Activated CD4-positive, alpha-beta T cell treated with anti-CD3 and anti-CD28 coated beads for 48 hours (primary cell): Measurements from ENCODE around the gene MCOLN2.
"Not testable (repeated sequence)": the region's sequence is repeated elsewhere in the genome, so short reads cannot be mapped to it uniquely, and the experiment has no call there.

ENCODE experiments used
- DNase-seq: peaks from one replicate; pipeline ENCODE4 v3.0.0-alpha.2; 2020

Gene MCOLN2

DNA sequence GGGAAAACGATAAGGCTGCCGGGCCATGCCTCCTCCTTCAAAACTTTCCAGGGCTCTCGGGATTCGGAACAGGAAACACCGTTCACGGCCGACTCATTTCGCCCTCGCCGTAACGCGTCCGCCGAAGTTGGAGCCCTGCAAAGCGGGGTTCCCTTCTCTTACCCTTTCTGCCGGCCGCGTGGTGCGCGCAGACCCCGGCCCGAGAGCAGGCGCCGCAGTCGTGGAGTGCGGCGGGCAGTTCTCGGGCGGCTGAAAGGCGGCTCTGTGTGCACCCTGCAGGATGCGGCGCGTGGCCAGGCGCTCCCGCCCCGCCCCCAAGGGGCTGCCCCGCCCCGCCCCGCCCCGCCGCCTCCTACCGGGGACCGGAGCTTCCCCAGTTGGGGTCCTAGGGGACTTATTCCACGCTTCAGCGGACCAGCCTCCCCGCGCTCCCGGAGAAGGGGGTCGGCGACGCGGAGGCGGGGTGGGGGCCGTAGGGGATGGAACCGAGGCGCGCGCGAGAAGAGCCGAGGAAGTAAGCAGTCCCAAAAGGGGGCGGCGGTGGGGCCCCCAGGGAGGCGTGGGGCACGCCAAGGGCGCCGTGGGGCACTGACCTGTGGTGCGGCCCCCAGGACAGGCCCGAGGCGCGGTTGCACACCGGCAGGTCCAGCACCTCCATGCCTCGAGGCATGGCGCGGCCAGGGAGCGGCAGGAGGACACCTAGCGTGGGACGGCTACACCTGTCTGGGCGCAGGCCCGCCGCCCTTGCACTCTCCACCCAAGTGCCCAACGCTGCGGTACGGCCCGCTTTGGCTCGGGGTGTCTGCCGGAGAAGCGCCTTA is at the start of gene MCOLN2:
MCOLN2 (minus strand) TSS at position 268 of the 821 bp plus-strand sequence; CDS start at position 27, 241 bp downstream.
- peak; percentile 61 for DNase-seq

DNA sequence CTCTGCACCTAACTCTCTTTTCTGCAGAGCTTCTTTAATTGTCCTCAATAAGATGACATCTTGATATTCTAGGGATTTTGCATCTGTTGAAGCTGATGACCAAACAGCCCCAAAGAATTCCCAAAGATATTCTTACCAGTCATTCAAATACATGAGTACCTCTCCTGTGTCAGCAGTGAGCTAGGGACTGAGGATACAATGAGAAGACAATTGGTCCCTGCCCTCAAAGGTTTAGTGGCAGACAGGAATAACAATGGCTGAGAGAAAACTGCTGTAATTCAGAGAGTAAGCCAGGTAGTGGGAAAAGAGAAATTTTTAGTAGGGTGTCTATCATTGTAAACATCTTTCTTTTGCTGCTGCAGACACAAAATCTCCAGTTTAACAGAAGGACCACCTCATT is 45.5 kb upstream of the MCOLN2 start:
- no peak for DNase-seq

DNA sequence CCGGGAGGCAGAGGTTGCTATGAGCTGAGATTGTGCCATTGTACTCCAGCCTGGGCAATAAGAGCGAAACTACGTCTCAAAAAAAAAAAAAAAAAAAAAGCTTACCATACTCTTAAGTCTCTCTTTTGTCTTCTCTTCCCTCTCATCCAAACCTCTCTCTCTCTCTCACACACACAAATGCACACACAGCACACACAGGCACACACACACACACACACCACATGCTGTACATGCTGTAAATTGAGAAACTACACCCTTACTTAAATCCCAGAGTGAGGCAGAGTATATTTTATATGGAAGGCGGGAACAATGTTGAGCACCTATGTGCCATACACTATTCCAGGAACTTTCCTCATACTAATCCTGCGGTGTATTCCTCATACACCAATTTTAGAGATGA is 44.9 kb upstream of the MCOLN2 start:
- DNase-seq, result no peak

DNA sequence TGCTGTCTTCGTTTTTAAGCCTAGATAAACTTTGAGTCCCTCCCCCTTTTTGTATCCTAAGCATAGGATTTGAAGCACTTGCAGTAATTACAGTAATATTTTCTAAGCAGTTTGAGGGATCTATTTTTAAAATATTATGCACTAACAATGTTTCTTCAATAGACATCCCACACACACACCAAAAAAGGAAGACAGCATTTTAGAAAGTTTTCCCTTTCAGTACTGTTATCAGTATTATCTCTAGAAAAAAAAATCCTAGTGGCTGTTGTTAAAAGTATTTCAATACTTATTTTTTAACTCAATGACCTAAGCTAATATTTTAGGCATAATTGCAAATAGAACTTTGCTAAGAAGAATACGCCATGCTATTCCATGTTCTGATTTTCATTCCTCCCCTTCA is 36.3 kb upstream of the MCOLN2 start:
- DNase-seq, result no peak

- no peak for DNase-seq
These were observed 33.6 kb upstream of the MCOLN2 start for GRCh38 chr1:85030536-85030935.

- DNase-seq, result no peak
These were observed 31.2 kb upstream of the MCOLN2 start for GRCh38 chr1:85028151-85028550.

- no peak for DNase-seq
These were observed 30.5 kb upstream of the MCOLN2 start for GRCh38 chr1:85027242-85027983.

DNA sequence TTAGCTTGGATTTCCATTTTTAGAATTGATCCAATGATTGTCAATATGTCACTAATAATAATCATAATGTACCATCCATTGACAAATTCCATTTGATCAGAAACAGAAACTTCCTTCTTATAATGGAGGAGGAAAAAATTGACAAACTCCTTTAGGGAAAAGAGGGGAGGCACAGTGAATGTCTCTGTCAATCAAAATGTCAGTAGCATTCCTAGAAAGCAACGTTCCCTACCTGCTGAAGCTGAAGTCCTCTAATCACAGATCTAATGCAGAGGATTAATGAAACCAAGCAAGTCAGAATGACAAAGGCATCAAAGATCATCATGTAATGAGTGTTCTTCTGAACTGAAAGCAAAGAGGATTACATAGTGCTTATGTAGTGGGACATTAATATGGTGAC is 29.0 kb upstream of the MCOLN2 start:
- no peak for DNase-seq

GRCh38 chr1:85024736-85025135 is 27.8 kb upstream of the MCOLN2 start:
- DNase-seq, result no peak

GRCh38 chr1:85022700-85023099 is 25.8 kb upstream of the MCOLN2 start:
- no peak for DNase-seq

GRCh38 chr1:85019994-85020393 is 23.1 kb upstream of the MCOLN2 start:
- no peak for DNase-seq

DNA sequence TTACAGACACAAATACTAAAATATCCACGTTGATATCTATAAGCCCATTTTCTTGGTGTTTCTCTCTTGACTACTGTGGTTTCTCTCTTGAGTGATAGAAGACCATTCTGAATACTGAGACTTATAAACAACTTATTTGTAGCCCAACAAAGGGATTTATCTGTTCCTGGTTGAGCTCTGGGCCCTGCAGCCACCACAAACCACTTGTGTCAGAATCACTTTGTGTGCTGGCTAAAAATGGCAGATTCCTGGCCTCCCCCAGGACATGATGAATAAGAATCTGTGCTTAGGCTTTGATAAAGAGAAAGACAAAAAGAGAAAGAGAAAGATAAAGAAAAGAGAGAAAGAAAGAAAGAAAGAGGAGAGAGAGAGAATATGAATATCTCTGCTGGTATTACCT is 18.9 kb upstream of the MCOLN2 start:
- no peak for DNase-seq

DNA sequence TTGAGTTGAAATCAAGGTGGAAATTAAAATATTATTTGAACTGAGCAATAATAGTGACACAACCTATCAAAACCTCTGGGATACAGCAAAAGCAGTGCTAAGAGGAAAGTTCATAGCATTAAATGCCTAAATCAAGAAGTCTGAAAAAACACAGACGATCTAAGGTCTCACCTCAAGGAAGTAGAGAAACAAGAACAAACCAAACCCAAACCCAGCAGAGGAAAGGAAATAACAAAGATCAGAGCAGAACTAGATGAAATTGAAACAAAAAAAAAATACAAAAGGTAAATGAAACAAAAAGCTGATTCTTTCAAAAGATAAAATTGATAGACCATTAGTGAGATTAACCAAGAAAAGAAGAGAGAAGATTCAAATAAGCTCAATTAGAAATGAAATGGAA is 8.7 kb upstream of the MCOLN2 start:
- DNase-seq, result not testable (repeated sequence)

- no peak for DNase-seq
These were observed 4.8 kb upstream of the MCOLN2 start for GRCh38 chr1:85001742-85002141.

DNA sequence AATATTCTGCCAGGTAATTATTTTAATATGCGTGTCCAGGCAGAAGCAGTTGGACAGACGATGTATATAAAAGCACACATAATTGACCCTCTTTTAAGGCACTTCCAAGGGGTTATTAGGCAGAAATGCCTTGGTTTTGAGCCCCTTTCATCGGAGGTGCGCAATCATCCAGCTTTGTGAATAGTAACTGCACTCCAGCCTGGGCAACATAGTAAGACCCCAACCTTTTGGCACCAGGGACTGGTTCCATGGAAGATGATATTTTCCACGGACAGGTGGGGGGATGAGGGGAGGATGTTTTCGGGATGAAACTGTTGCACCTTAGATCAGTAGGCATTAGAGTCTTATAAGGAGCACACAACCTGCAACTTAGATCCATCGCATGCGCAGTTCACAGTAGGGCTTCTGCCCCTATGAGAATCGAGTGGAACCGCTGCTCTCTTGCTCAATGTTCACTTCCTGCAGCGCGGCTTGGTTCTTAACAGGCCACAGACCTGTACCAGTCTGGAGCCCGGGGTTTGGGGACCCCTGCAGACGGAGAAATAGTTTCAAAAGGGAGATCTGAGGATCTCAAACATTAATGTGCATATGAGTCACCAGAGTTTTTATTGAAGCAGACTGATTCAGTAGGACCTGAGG is 1.8 kb upstream of the MCOLN2 start:
- DNase-seq, result peak; percentile 66

GRCh38 chr1:84997667-84998600 is 1.0 kb upstream of the MCOLN2 start:
- DNase-seq, result peak; percentile 29

GRCh38 chr1:84995484-84996334 is 1.2 kb downstream of the MCOLN2 start:
- DNase-seq, result peak; percentile 43

DNA sequence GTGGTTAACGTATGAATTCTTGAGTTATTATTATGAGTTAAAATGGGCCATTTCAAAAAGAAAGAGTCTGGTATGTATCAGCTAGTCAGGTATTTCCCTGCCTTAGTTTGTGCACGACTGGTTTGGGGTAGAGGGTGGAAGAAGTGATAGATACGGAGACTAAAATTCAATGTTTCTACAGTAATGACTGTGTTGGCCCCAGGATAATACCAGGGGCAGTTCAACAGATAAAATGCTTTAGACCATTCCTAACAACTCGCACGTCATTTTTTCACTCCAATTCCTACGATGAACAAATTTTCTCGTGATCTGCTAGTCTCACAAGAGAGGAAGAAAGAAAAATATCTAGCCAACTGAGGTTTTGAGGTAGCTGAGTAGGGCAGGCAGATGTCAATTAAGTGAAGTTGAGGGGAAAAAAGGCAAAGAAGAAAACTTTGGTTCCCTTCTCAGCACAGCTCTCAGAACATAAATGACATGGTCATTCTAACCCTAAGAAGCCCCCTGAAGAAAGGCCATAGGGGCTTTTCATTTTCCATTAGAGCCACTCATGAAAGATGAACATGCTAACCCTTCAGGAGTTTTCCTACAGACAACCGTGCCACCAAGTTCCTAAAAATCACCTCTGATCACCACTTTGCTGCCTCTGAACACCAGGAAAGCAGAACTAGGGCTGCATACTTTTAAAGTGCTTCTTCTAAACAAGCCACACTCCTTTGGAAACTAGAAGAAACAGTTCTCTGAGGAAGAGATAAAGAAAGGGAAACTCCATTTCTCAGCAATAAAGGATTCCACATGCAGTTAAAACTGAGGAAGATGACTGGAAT is 5.6 kb downstream of the MCOLN2 start:
- DNase-seq, result no peak

GRCh38 chr1:84988588-84988987 is 8.3 kb downstream of the MCOLN2 start:
- DNase-seq, result no peak

GRCh38 chr1:84986561-84986960 is 10.4 kb downstream of the MCOLN2 start:
- not testable (repeated sequence) for DNase-seq

GRCh38 chr1:84985365-84985764 is 11.5 kb downstream of the MCOLN2 start:
- DNase-seq, result no peak
